NCI-H226 (cell line): ENCODE results near the gene CYP27B1.
"Not testable (repeated sequence)": the region's sequence is repeated elsewhere in the genome, so short reads cannot be mapped to it uniquely, and the experiment has no call there.

Experiments
- DNase-seq: peaks from one replicate; pipeline ENCODE4 v3.0.0-alpha.2; 2015

The CYP27B1 gene

DNA sequence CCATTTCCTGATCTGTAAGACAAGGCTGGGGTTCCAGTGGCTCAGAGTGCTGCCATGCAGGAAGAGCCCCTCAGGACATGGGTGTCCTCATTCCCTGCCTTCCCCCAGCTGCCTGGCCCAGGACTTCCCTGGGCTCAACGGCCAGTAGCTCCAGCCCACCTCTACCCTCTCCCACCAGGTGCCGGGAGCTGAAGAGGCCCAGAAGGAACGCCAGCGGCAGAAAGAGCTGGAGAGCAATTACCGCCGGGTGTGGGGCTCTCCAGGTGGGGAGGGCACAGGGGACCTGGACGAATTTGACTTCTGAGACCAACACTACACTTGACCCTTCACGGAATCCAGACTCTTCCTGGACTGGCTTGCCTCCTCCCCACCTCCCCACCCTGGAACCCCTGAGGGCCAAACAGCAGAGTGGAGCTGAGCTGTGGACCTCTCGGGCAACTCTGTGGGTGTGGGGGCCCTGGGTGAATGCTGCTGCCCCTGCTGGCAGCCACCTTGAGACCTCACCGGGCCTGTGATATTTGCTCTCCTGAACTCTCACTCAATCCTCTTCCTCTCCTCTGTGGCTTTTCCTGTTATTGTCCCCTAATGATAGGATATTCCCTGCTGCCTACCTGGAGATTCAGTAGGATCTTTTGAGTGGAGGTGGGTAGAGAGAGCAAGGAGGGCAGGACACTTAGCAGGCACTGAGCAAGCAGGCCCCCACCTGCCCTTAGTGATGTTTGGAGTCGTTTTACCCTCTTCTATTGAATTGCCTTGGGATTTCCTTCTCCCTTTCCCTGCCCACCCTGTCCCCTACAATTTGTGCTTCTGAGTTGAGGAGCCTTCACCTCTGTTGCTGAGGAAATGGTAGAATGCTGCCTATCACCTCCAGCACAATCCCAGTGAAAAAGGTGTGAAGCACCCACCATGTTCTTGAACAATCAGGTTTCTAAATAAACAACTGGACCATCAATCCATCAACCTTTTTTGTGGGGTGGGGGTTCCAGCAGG is 46.0 kb downstream of the CYP27B1 start:
- no peak for DNase-seq

DNA sequence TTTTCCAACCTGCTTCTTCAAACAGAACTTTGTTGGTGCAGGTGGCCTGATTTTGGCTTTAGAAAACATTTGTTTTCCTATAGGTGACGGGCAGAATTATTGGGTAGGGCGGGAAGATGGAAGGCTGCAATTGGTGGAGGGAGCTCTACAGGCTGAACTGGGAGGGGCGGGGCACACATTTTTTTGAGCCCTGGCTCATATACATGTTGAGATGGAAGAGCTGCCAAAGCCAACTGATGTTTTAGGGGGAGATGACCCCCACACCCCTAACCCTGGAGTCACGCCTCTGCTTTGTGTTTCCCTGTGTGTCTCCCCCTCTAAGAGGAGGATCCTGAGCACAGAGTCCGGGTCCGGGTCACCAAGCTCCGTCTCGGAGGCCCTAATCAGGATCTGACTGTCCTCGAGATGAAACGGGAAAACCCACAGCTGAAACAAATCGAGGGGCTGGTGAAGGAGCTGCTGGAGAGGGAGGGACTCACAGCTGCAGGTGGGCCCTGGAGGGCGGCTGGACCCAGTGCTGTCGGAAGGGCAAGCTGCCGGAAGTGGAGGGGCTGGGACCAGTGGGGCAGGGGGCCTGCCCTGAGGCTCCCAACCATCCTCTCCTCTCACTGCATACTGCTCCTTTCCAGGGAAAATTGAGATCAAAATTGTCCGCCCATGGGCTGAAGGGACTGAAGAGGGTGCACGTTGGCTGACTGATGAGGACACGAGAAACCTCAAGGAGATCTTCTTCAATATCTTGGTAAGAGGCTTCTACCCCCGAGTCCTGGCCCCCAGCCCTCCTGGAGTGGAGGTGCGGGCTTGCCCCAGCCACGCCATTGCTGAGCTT is 46.9 kb downstream of the CYP27B1 start:
- no peak for DNase-seq

DNA sequence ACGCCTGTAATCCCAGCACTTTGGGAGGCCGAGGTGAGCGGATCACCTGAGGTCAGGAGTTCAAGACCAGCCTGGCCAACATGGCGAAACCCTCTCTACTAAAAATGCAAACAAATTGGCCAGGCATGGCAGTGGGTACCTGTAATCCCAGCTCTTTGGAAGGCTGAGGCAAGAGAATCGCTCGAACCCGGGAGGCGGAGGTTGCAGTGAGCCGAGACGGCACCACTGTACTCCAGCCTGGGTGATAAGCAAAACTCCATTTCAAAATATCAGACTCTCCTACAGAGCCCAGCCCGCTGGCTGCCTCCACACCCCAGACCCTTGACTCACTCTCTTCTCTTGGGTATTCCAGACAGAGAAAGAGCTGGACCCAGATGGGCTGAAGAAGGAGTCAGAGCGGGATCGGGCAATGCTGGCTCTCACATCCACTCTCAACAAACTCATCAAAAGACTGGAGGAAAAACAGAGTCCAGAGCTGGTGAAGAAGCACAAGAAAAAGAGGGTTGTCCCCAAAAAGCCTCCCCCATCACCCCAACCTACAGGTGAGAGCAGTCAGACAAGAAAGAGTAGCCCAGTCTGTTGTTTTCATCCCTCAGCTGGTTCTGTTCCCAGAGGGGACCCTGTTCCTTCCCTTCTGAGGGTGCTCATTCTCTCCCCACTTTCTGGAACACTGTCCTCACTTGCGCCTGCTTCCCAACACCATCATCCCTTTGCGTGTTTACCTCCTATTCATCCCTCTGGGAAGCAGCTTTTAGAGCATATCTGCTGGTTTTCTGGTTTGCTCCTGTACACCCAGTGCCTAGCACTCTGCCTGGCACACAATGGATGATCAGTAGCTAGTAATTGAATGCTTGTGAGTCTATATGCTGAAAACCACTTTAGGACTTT is 48.0 kb downstream of the CYP27B1 start:
- DNase-seq: no peak

DNA sequence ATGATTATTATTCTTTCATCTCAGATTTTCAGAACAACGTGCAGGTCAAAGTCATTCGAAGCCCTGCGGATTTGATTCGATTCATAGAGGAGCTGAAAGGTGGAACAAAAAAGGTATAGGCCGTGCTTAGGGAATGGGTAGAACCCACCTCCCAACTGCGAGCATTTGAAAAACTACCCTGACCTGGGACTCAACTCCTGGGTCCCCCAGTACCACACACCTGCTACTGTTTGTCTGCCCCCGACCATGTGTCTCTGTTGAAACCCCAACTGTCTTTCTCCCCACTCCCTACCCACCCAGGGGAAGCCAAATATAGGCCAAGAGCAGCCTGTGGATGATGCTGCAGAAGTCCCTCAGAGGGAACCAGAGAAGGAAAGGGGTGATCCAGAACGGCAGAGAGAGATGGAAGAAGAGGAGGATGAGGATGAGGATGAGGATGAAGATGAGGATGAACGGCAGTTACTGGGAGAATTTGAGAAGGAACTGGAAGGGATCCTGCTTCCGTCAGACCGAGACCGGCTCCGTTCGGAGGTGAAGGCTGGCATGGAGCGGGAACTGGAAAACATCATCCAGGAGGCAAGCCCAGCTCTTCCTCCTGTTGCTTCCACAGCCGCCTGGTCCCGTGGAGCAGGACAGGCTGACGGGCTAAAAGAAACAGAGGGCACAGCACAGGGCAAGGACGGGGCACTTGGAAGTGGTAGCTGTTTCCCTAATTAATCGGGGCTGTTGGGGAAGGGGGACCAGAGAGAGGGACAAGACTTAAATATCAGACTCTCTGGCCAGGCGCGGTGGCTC is 48.8 kb downstream of the CYP27B1 start:
- DNase-seq: no peak

DNA sequence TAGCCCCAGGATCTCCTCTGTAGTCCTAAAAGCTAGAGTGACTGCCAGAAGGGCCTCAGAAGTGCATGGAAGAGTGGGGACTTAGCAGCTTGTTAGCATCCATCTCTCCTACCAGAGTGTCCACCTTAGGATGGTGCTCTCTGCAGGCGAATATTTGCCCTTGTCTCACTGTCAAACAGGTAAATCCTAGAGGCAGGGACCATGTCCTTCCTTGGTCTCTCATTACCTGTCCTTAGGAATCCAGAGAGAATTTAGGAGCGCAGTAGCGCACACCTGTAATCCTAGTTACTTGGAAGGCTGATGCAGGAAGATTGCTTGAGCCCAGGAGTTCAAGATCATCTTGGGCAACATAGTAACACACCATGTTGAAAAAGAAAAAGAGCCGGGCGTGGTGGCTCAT is 49.7 kb downstream of the CYP27B1 start:
- DNase-seq: no peak

DNA sequence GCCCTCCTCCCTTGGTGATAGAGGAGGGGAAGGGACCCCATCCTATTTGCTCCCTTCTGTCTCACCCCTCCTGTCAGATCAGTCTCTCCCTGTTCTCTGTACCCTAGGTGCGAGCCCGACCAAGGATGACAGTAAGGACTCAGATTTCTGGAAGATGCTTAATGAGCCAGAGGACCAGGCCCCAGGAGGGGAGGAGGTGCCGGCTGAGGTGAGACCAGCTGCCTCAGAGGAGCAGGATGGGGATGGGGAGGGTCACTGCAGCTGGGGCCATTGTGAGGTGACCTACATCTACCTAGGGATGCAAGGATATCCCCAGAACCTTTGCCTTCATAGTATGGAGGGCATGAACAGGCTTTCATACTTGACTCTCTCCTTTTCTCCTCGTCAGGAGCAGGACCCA is 50.6 kb downstream of the CYP27B1 start:
- no peak for DNase-seq

DNA sequence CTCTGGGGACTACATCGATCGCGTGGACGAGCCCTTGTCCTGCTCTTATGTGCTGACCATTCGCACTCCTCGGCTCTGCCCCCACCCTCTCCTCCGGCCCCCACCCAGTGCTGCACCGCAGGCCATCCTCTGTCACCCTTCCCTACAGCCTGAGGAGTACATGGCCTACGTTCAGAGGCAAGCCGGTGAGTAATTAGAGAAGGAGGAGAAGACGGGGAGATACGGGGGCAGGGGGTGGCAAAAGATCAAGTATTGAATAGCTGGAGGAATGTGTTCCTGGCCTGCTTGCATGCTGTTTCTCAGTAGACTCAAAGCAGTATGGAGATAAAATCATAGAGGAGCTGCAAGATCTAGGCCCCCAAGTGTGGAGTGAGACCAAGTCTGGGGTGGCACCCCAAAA is 51.1 kb downstream of the CYP27B1 start:
- no peak for DNase-seq

DNA sequence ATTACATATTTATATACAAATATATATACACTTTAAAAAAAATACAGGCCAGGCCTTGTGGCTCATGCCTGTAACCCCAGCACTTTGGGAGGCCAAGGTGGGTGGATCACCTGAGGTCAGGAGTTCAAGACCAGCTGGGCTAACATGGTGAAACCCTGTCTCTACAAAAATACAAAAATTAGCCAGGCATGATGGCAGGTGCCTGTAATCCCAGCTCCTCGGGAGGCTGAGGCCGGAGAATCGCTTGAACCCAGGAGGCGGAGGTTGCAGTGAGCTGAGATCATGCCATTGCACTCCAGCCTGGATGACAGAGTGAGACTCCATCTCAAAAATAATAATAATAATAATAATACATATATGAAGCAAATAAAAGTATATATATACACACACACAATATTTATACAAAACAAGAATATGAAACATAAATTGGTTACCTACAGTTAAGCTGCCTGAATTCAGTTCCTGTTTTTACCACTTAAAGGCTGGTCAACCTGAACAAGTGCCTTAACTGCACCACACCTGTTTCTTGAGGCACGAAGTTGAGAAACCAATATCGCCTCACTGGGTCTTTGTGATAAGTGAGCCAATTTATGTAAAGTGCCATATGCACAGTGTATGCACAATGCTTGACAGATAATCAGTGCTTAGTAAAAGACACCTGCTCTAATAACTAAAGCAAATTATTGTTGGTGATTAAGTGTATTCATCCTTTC is 51.7 kb downstream of the CYP27B1 start:
- not testable (repeated sequence) for DNase-seq

DNA sequence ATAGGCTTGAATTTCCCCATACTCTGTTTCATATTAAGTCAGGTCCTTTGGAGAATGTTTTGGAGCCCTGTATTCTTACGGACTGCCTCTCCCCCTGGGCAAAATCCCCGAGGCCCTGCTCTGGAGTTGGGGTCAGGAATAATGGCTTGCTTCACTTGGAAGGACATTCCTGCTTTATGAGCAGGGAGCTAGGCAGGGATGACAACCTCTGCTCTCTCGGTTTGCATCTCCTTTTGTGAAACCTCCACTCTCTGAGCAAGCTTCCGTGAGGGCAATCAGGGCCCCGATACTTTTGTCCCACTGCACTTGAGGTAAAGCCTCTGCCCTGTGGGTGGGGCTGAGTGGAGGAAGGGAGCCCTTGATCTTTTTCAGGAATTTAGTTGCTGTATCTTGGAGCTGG is 53.7 kb downstream of the CYP27B1 start:
- no peak for DNase-seq

DNA sequence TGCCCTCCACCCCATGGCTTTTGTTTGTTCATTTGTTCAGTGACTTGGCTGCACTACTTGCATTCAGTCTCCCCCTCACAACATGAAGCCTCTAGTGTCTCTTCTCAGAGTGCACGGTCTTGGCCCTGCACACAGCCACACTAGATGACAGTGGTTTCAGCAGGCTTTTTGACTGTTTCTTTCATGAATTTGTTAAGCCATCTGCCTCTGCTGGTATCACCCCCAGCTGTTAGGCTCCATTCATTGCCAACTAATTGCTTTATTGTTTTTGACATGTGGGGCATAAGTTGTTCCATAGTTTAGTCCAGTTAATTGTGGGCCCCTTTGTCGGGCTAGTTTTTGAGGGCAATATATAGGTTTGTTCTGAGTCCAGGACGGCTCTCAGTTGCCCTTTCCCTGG is 54.2 kb downstream of the CYP27B1 start:
- no peak for DNase-seq
